GM12878 (cell line): Measurements from ENCODE around the gene FAM227B. TPM values are rescaled to one million over a fixed set of nuclear protein-coding genes. Genes with fewer than 3 reads are reported as not detected.

ENCODE experiments used
- ATAC-seq: fragments of 200-7000 bp; cut with Tn5 transposase; 3 replicates; pipeline ENCODE4 v1.9.1; 2020; ENCODE audit warnings: mild to moderate bottlenecking, moderate library complexity
- BruUV-seq: library from RNA; stranded (reverse); fragments of 400-500 nt; replicated peaks from 2 replicates; lab custom pipeline; 2021; lab: Mats Ljungman, UMichigan
- CTCF ChIA-PET: fragments of 300-600 bp; sonication (Branson Sonifier 250); formaldehyde crosslinking; extraction: SDS; loops from one replicate; lab custom pipeline; 2021; ENCODE audit warnings: inconsistent platforms; lab: Yijun Ruan, JAX
- POLR2A ChIA-PET: fragments of 350-600 bp; formaldehyde crosslinking; extraction: SDS; loops from one replicate; lab custom pipeline; 2021; ENCODE audit warnings: inconsistent platforms; lab: Charles Lee
- RAD21 ChIA-PET: fragments of 300-600 bp; sonication (Branson Sonifier 250); formaldehyde crosslinking; loops from one replicate; lab custom pipeline; 2023; ENCODE audit warnings: antibody characterized with exemption; ENCODE audit not compliant: unreplicated experiment; lab: Charles Lee
- SMC1A ChIA-PET: fragments of 300-600 bp; sonication (Branson Sonifier 250); formaldehyde crosslinking; loops from one replicate; lab custom pipeline; 2023; ENCODE audit not compliant: unreplicated experiment, uncharacterized antibody; lab: Charles Lee
- DNase-seq: peaks from one replicate; pipeline ENCODE4 v3.0.0-alpha.2; 2011; ENCODE audit warnings: low read depth, low spot score
- FAIRE-seq: peaks from 3 replicates; lab custom pipeline; 2011; peaks lifted over from hg19 to GRCh38; lab: Jason Lieb, UNC
- H2AFZ ChIP-seq: 2 replicates; pipeline ENCODE4 v1.6.0; 2011; ENCODE audit warnings: low read depth, low read length, control low read depth; ENCODE audit not compliant: control insufficient read depth
- H3K27ac ChIP-seq: 2 replicates; pipeline ENCODE4 v1.5.1; 2011; ENCODE audit warnings: control low read depth; ENCODE audit not compliant: control insufficient read depth, insufficient read depth
- H3K27me3 ChIP-seq, 2 experiments: replicated peaks in 1 of 2; 2 replicates each; pipeline versions ENCODE4 v1.6.0 to v1.6.1; 2011; ENCODE audit warnings: low read length in 1 of 2; ENCODE audit not compliant: control insufficient read depth in 2 of 2, insufficient read depth in 2 of 2
- H3K36me3 ChIP-seq, 2 experiments: 2 replicates each; pipeline ENCODE4 v1.5.1; 2011; ENCODE audit warnings: low read length in 1 of 2; ENCODE audit not compliant: control insufficient read depth in 2 of 2, insufficient read depth in 2 of 2
- H3K4me1 ChIP-seq: 2 replicates; pipeline ENCODE4 v1.6.1; 2011; ENCODE audit warnings: mild to moderate bottlenecking, low read length, moderate library complexity, mixed read lengths; ENCODE audit not compliant: control insufficient read depth, insufficient read depth
- H3K4me2 ChIP-seq: 2 replicates; pipeline ENCODE4 v1.6.0; 2011; ENCODE audit warnings: control low read depth; ENCODE audit not compliant: control insufficient read depth, insufficient read depth
- H3K4me3 ChIP-seq: fragments of 200-600 bp; sonication (generic); 2 replicates; pipeline ENCODE4 v1.5.1; 2016
- H3K79me2 ChIP-seq: 2 replicates; pipeline ENCODE4 v1.6.0; 2011; ENCODE audit warnings: low read length; ENCODE audit not compliant: control insufficient read depth, insufficient read depth
- H3K9ac ChIP-seq: 2 replicates; pipeline ENCODE4 v1.8.0; 2011; ENCODE audit warnings: low read length, control low read depth, mixed read lengths; ENCODE audit not compliant: control insufficient read depth, insufficient read depth
- H3K9me3 ChIP-seq: replicated peaks from 3 replicates; pipeline ENCODE4 v1.5.1; 2011; ENCODE audit warnings: mild to moderate bottlenecking, low read length; ENCODE audit not compliant: control insufficient read depth, insufficient read depth
- H4K20me1 ChIP-seq: 2 replicates; pipeline ENCODE4 v1.6.0; 2011; ENCODE audit not compliant: control insufficient read depth, insufficient read depth
- CEBPB ChIP-seq, 2 experiments: fragments of 150-350 bp in 1 of 2; IDR thresholded peaks; 2 replicates each; pipeline ENCODE4 v1.6.1; 2012 to 2014; ENCODE audit warnings: low read depth in 2 of 2, low read length in 2 of 2, borderline replicate concordance in 1 of 2, inconsistent platforms in 1 of 2
- HDAC2 ChIP-seq: fragments of 200-600 bp; sonication (generic); IDR thresholded peaks from 2 replicates; pipeline ENCODE4 v1.6.1; 2017
- IKZF2 ChIP-seq, 2 experiments: fragments of 450-650 bp; IDR thresholded peaks; 2 replicates each; pipeline ENCODE4 v1.6.1; 2017; ENCODE audit warnings: mild to moderate bottlenecking in 2 of 2, moderate library complexity in 2 of 2
- JUNB ChIP-seq: IDR thresholded peaks from 2 replicates; pipeline ENCODE4 v1.6.1; 2016; ENCODE audit warnings: antibody characterized with exemption, mild to moderate bottlenecking
- NBN ChIP-seq: fragments of 450-650 bp; IDR thresholded peaks from 2 replicates; pipeline ENCODE4 v1.6.1; 2016
- RBBP5 ChIP-seq: fragments of 200-600 bp; sonication (generic); conservative IDR thresholded peaks from 2 replicates; pipeline ENCODE4 v1.6.1; 2016
- RCOR1 ChIP-seq: conservative IDR thresholded peaks from 2 replicates; pipeline ENCODE4 v1.6.1; 2012; ENCODE audit warnings: low read depth, low read length, improper control_type of control experiment
- SIX5 ChIP-seq: IDR thresholded peaks from 2 replicates; pipeline ENCODE4 v1.6.1; 2011; ENCODE audit warnings: mild to moderate bottlenecking, low read depth, low read length, moderate library complexity; ENCODE audit not compliant: severe bottlenecking
- SREBF2 ChIP-seq: IDR thresholded peaks from 2 replicates; pipeline ENCODE4 v1.6.1; 2012; ENCODE audit warnings: mild to moderate bottlenecking, low read length
- SRF ChIP-seq, 2 experiments: IDR thresholded peaks; 2 replicates each; pipeline ENCODE4 v1.6.1; 2011; ENCODE audit warnings: low read depth in 2 of 2, low read length in 2 of 2, mild to moderate bottlenecking in 1 of 2, moderate library complexity in 1 of 2
- TCF3 ChIP-seq: IDR thresholded peaks from 2 replicates; pipeline ENCODE4 v1.6.1; 2012; ENCODE audit warnings: low read depth, mild to moderate bottlenecking, low read length, borderline replicate concordance; ENCODE audit not compliant: insufficient read depth
- ZBTB4 ChIP-seq: fragments of 450-650 bp; formaldehyde crosslinking; IDR thresholded peaks from 2 replicates; pipeline ENCODE4 v1.4.0; 2022; ENCODE audit warnings: mild to moderate bottlenecking, moderate library complexity
- WGBS: methylation state at CpG from one replicate; pipeline ENCODE4 v1.1.6; 2016; ENCODE audit warnings: low lambda C conversion rate; ENCODE audit not compliant: insufficient replicate concordance, insufficient coverage; ENCODE audit errors: missing lambda C conversion rate; 5-methylcytosine and 5-hydroxymethylcytosine counted together
- in situ Hi-C: fragments of 300-500 bp; cut with MboI; formaldehyde crosslinking; loops from 9 replicates; pipeline ENCODE4 v1.14.3; 2018; ENCODE audit warnings: mixed read lengths
- intact Hi-C: fragments of 100-400 bp; cut with micrococcal nuclease; formaldehyde crosslinking; loops from one replicate; pipeline ENCODE4 v1.14.2; 2022; ENCODE audit not compliant: unreplicated experiment
- polyA plus RNA-seq, 11 experiments: library from polyadenylated mRNA; depleted of rRNA in 4 of 11; unstranded in 6 of 11; stranded (reverse) in 5 of 11; fragments of >200 nt; fragmentation: Nextera tagmentation in 4 of 11; fragmentation: Illumina TruSeq in 1 of 11; extraction: Ambion mirVana in 4 of 11; extraction: Trizol in 1 of 11; gene quantifications; 1 replicate in 1 of 11; 2 replicates in 10 of 11; pipeline versions ENCODE4 v1.2.1 to v1.2.3, GENCODE V29; 2011 to 2016; ENCODE audit warnings: inconsistent platforms in 2 of 11, missing spikeins in 2 of 11, low read depth in 1 of 11
- total RNA-seq, 4 experiments: library from RNA; depleted of rRNA in 3 of 4; stranded (reverse); fragments of >200 nt in 3 of 4; fragmentation: Illumina TruSeq in 1 of 4; extraction: Trizol in 1 of 4; gene quantifications; 2 replicates each; pipeline versions ENCODE4 v1.2.1 to v1.2.3, GENCODE V29; 2013 to 2021
- TF ChIP-seq, protein P1 (sequence below): fragments of 450-650 bp; IDR thresholded peaks from 2 replicates; pipeline ENCODE4 v1.6.1; 2016; ENCODE audit warnings: mild to moderate bottlenecking

FAM227B gene
- total and polyA plus RNA-seq, 10 of the 15 experiments (the other 5 are each of a cell fraction or from before 2014, with no cell fraction given) = 3.9 to 12.6 (median 6.9) TPM

GRCh38 chr15:49589030-49589429, 31.6 kb downstream of the FAM227B start:
- no TSS peak for BruUV-seq
- Histone ChIP-seq H3K9me3 (no peaks in the 10 kb centered on the region; the same call in 2 of the 3 replicates), H3K4me3 (no peak overlapping the region), H3K9ac (no peak overlapping the region), H4K20me1 (no peaks in the 10 kb centered on the region), H3K79me2 (no peaks in the 10 kb centered on the region), H3K36me3 (no peaks in the 10 kb centered on the region), H3K4me1 (no peaks in the 10 kb centered on the region), H3K27ac (no peak overlapping the region), H3K27me3 (no peaks in the 10 kb centered on the region), H2AFZ (no peak overlapping the region), H3K4me2 (no peak overlapping the region)
- intact Hi-C loops = no loop called here
- DNase-seq (no peak), FAIRE-seq (peak; percentile 18), ATAC-seq (peak; percentile 81)
- in situ Hi-C loops = no loop called here
- RAD21 ChIA-PET = interaction anchor here (1.0 to 1.2 kb wide), 2 partner anchors 32 to 414 kb away, joined by 3 to 4 read pairs; partner anchors contain the start of genes DTWD1 and FAM227B
- CTCF ChIA-PET = no interaction called here
- SMC1A ChIA-PET = interaction anchor here (1.5 kb wide), 1 partner anchor 53 kb away, joined by 3 read pairs; no protein-coding TSS in a partner anchor
- TF ChIP-seq JUNB (no peak), SRF (IDR thresholded peaks at IDR 0.05; ENCODE audit: low read depth in 2 of 2, low read length in 2 of 2) (no peak), HDAC2 (no peak), CEBPB (IDR thresholded peaks at IDR 0.05; ENCODE audit: borderline replicate concordance in 1 of 2, low read depth in 2 of 2, low read length in 2 of 2) (no peak), SREBF2 (no peak)
- TF ChIP-seq, protein P1, sequence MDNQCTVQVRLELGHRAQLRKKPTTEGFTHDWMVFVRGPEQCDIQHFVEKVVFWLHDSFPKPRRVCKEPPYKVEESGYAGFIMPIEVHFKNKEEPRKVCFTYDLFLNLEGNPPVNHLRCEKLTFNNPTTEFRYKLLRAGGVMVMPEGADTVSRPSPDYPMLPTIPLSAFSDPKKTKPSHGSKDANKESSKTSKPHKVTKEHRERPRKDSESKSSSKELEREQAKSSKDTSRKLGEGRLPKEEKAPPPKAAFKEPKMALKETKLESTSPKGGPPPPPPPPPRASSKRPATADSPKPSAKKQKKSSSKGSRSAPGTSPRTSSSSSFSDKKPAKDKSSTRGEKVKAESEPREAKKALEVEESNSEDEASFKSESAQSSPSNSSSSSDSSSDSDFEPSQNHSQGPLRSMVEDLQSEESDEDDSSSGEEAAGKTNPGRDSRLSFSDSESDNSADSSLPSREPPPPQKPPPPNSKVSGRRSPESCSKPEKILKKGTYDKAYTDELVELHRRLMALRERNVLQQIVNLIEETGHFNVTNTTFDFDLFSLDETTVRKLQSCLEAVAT = no peak
- POLR2A ChIA-PET = no interaction called here

- SMC1A ChIA-PET = no interaction called here
- ATAC-seq (no peak), FAIRE-seq (no peak), DNase-seq (no peak)
- H3K79me2 ChIP-seq = no peaks in the 10 kb centered on the region
- intact Hi-C loops (no loop called here), in situ Hi-C loops (no loop called here)
- H3K4me3 ChIP-seq = no peak overlapping the region
- H3K9ac ChIP-seq = no peak overlapping the region
- POLR2A ChIA-PET = no interaction called here
- H2AFZ ChIP-seq = no peak overlapping the region
- H3K27ac ChIP-seq = no peak overlapping the region
- RAD21 ChIA-PET = no interaction called here
- H3K4me2 ChIP-seq = no peak overlapping the region
- H4K20me1 ChIP-seq = no peaks in the 10 kb centered on the region
- 100% methylated on average over 1 of the region's 1 CpG for WGBS
- H3K9me3 ChIP-seq = no peaks in the 10 kb centered on the region
- H3K36me3 ChIP-seq = no peaks in the 10 kb centered on the region
- no peaks in the 10 kb centered on the region for H3K27me3 ChIP-seq
- CTCF ChIA-PET = no interaction called here
- H3K4me1 ChIP-seq = no peaks in the 10 kb centered on the region
- no TSS peak for BruUV-seq
- no peak for TF ChIP-seq SIX5
- no peak for TF ChIP-seq RBBP5
- no peak for TF ChIP-seq NBN
- no peak for TF ChIP-seq IKZF2 (IDR thresholded peaks at IDR 0.05)
- TF ChIP-seq TCF3 = no peak
- TF ChIP-seq RCOR1 = no peak
- TF ChIP-seq ZBTB4 (CRISPR knock-in tag) = no peak
Observed at GRCh38 chr15:49573421-49573820, 47.2 kb downstream of the FAM227B start.
